ENCODE measurements around the gene PM20D2.

The PM20D2 gene

GRCh38 chr6:89145091-89145955 is 532 bp upstream of the PM20D2 start:
- peak in 1 of 2 donors; percentile 49 for DNase-seq

- no peak for DNase-seq
These were observed 1.2 kb downstream of the PM20D2 start for GRCh38 chr6:89146718-89147700.

GRCh38 chr6:89148016-89148750 is 2.3 kb downstream of the PM20D2 start:
- no peak for DNase-seq

GRCh38 chr6:89154131-89154530 is 8.3 kb downstream of the PM20D2 start:
- no peak for DNase-seq

GRCh38 chr6:89160331-89161092 is 14.7 kb downstream of the PM20D2 start:
- no peak for DNase-seq

- DNase-seq, result no peak
These were observed 15.6 kb downstream of the PM20D2 start for GRCh38 chr6:89161326-89162046.

GRCh38 chr6:89162047-89162371 is 16.2 kb downstream of the PM20D2 start:
- no peak for DNase-seq

GRCh38 chr6:89172131-89172530 is 26.3 kb downstream of the PM20D2 start:
- no peak for DNase-seq

- no peak for DNase-seq
These were observed 27.8 kb downstream of the PM20D2 start for GRCh38 chr6:89173634-89174033.

- DNase-seq, result no peak
These were observed 34.3 kb downstream of the PM20D2 start for GRCh38 chr6:89180112-89180511.

GRCh38 chr6:89180971-89181370 is 35.1 kb downstream of the PM20D2 start:
- no peak for DNase-seq

- no peak for DNase-seq
These were observed 37.4 kb downstream of the PM20D2 start for GRCh38 chr6:89183294-89183693.

GRCh38 chr6:89184344-89184743 is 38.5 kb downstream of the PM20D2 start:
- DNase-seq, result no peak

- DNase-seq, result no peak
These were observed 40.9 kb downstream of the PM20D2 start for GRCh38 chr6:89186762-89187161.

- DNase-seq, result no peak
These were observed 41.6 kb downstream of the PM20D2 start for GRCh38 chr6:89187504-89187903.

- no peak for DNase-seq
These were observed 44.9 kb downstream of the PM20D2 start for GRCh38 chr6:89190741-89191140.

GRCh38 chr6:89194559-89194958 is 48.7 kb downstream of the PM20D2 start:
- DNase-seq, result no peak

GRCh38 chr6:89197141-89197540 is 51.3 kb downstream of the PM20D2 start:
- no peak for DNase-seq

GRCh38 chr6:89198235-89198634 is 52.4 kb downstream of the PM20D2 start:
- DNase-seq, result no peak

- no peak for DNase-seq
These were observed 53.7 kb downstream of the PM20D2 start for GRCh38 chr6:89199579-89199978.

GRCh38 chr6:89200706-89201215 is 54.9 kb downstream of the PM20D2 start:
- no peak for DNase-seq

Measured in hippocampal formation (tissue), 2 donors.